NCI-H1048 (cell line): ENCODE measurements around the gene SLC6A13.
"Not testable (repeated sequence)": the region's sequence is repeated elsewhere in the genome, so short reads cannot be mapped to it uniquely, and the experiment has no call there.

ENCODE experiments used
- DNase-seq: peaks from one replicate; lab custom pipeline; 2025; lab: John Stamatoyannopoulos, UW

The SLC6A13 gene

GRCh38 chr12:197911-198695 lies 64.5 kb downstream of the SLC6A13 start:
- no peak for DNase-seq

GRCh38 chr12:197347-197746 lies 65.3 kb downstream of the SLC6A13 start:
- no peak for DNase-seq

GRCh38 chr12:196436-196835 lies 66.2 kb downstream of the SLC6A13 start:
- DNase-seq: no peak

DNA sequence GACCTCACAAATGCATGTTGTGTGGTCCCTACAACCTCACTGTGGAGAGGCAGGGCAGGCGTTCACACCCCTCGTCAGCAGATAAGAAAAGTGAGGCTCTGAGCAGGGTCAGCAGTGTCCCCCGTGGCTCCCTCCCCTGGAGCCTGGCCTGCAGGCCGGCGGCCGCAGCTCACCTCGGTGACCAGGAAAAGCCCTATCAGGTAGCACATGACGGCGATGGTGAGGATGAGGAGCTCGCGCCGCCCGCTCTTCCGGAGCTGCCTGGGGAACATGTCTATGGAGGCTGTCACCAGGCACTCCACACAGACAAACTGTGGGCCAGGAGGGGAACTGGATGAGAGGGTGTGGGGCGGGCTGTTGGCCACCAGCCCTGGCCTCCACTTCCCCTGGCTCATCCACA lies 66.7 kb downstream of the SLC6A13 start:
- DNase-seq: no peak

DNA sequence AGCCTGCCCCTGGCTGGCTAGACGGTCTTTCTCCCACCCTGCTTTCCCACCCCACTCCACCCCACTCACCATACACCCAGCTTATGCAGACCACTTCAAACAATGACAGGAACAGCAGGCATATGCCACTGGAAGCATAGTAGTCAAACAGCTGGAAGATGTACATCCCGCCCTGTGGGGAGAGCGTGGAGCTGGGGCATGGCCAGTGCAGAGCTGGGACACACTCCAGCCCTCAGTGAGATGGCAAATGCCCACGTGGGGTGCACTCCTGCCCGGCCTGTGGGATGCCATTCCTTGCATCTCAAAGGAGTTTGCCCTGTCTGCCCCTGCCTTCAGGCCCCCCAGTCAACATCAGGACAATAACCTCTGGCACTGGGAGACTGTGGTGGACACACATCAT lies 67.5 kb downstream of the SLC6A13 start:
- DNase-seq: no peak

DNA sequence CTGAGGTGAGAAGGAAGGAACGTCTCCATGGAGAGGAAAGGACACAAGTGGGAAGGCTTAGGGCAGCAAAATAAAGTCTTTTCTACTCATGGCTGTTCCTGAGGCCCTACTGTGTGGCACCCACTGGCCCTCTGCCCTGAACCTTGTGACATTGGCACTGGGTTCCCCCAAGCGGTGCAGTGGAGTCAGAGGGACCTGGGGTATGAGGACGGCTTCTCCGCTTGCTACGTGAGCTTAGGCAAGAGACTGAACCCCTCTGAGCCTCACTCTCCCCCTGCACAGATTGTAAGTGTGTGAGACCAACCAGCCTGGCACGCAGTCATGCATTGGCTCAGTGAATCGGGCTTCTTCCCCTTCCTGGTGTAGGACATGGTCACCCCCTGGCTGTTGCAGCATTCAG lies 68.4 kb downstream of the SLC6A13 start:
- DNase-seq: no peak

GRCh38 chr12:193261-193660 lies 69.4 kb downstream of the SLC6A13 start:
- no peak for DNase-seq

DNA sequence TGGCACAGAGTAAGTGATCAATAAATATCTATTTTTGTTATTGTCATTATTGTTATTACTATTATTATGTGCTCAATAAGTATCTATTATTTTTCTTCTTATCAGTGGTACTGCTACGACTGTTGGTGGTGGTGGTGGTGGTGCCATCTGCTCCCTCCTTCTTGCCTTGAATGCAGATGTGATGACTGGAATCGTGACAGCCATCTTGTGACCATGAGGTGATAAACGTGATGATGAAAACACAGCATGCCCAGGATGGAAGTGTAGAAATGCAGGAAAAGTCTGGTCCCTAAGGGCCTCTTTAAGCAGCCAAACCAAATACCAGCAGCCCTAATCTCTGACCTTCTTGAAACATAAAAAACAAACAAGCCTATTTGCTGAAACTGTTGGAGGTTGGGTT lies 71.1 kb downstream of the SLC6A13 start:
- DNase-seq: no peak

GRCh38 chr12:190881-191280 lies 71.8 kb downstream of the SLC6A13 start:
- DNase-seq: no peak

DNA sequence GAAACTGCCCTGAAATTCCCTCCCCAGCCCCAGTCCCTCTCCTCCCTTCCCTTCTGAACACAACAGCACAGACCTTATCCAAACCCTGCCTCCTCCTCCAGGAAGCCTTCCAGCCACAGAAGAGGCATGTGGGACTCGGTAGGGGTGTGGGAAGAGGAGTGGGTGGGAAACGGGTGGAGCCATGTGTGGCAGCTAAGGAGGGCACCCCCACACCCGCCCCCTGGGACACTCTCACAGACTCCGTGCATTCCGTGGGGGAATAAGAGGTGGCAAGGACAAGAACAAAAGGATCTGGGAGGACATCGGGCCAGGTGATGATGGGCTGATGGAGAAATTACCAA lies 73.0 kb downstream of the SLC6A13 start:
- DNase-seq: no peak

GRCh38 chr12:188910-189621 lies 73.6 kb downstream of the SLC6A13 start:
- DNase-seq: no peak

DNA sequence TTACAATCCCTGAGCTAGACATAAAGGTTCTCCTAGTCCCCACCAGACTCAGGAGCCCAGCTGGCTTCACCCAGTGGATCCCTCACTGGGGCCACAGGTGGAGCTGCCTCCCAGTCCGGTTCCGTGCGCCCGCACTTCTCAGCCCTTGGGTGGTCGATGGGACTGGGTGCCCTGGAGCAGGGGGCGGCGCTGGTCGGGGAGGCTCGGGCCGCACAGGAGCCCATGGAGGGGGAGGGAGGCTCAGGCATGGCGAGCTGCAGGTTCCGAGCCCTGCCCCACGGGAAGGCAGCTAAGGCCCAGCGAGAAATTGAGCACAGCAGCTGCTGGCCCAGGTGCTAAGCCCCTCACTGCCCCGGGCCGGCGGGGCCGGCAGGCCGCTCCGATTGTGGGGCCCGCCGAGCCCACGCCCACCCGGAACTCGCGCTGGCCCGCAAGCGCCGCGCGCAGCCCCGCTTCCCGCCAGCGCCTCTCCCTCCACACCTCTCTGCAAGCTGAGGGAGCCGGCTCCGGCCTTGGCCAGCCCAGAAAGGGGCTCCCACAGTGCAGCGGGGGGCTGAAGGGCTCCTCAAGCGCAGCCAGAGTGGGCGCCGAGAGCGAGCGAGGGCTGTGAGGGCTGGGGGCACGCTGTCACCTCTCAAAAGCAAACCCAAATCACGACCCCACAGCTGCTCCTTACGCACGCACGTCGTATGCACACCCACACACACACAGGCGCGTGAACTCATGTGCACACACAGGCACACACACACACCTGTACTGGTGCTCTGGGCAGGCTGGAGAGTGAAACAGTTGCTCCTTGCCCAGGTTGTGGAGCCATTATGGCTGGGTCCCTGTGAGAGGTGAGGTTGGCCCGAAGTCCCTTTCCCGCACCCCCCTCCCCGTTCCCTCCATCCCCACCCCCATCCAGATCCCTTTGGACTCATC lies 74.4 kb downstream of the SLC6A13 start:
- not testable (repeated sequence) for DNase-seq

DNA sequence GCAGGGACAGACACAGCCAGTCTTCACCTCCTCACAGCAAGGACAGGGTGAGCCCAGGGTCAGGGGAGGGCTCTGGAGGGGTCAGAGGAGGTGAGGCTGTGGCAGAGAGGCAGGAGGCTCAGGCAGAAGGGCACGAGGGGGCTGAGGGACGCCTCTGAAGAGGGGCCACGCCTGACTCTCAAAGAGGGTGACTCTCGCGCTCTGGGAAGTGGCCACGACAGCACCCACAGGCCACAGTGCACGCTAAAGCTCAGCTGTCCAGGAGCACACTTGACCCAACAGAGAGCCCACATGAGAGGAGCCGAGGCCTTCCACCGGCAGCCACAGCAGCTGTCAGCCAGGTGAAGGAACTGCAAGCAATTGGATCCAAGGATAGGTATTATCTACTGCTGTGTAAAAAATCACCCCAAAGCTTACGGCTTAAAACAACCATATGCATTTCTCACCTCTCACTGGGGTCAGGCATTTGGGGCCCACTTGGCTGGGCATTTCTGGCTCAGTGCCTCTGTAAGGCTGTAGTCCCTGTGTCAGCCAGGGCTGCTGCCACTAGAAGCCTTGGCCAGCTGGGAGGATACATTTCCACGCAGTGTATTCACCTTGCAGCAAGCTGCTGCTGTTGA lies 76.5 kb downstream of the SLC6A13 start:
- DNase-seq: no peak

DNA sequence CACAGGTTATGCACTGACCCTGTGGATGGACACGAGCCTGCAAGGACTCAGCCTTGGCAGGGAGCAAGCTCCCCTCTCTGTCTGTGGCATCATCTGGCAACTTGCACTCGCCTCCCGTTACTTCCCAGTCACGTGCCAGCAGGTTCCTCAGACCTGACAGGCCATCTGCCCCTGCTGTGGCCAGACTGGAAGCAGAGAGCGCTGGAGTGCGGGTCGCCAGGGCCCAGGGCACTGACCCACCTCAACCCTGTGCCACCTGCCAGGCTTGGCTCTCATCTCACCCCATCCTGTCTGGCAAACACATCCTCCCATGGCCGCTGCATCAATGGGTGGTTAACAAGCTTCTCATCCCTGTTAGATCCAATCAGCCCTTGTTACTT lies 77.1 kb downstream of the SLC6A13 start:
- DNase-seq: no peak

GRCh38 chr12:184811-185575 lies 77.6 kb downstream of the SLC6A13 start:
- no peak for DNase-seq

DNA sequence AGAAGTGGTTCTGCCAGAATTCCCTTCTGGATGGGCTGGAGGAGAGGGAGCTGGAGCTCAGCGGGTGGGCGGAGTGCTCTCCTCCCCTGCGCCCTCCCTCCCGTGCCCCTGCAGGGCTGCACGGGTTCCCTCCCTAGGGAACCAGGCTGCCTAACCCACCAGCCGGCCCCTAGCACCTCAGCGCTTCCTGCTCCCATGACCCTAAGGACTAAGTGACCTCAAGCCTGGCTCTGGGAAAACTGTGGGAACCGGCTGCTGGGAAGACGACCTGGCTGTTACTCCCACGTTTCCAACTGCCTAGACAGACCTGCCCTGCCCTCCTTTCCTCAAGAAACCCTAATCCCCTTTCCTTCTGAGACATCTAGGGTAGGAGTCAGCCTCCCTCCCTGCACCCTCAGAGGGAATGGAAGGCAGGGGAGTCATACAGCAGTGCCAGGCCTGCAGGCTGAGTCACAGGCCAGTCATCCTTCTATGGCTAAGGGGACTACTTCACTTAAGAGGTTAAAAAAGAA lies 80.2 kb downstream of the SLC6A13 start:
- no peak for DNase-seq

GRCh38 chr12:181921-182320 lies 80.7 kb downstream of the SLC6A13 start:
- DNase-seq: no peak

- no peak for DNase-seq
Measured at GRCh38 chr12:180445-180844, 82.2 kb downstream of the SLC6A13 start.

DNA sequence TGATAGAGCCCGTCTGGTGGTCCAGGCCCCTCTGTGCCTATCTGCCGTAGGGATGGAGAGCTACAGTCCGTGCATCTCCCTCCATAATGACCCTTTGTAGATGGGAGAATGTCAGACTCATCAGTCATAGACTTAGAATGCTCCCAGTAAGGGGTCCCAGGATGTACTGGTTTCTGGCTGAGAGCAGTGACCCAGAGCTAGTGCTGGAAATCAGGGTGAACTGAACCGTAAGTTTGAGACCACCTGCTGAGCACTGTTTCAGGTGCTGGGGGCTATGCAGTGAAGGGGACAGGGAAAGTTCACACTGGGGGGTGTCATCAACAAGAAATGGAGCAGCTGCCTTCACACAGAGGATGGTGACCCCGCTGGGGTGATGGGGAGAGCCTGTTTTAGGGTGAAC lies 82.8 kb downstream of the SLC6A13 start:
- DNase-seq: no peak

DNA sequence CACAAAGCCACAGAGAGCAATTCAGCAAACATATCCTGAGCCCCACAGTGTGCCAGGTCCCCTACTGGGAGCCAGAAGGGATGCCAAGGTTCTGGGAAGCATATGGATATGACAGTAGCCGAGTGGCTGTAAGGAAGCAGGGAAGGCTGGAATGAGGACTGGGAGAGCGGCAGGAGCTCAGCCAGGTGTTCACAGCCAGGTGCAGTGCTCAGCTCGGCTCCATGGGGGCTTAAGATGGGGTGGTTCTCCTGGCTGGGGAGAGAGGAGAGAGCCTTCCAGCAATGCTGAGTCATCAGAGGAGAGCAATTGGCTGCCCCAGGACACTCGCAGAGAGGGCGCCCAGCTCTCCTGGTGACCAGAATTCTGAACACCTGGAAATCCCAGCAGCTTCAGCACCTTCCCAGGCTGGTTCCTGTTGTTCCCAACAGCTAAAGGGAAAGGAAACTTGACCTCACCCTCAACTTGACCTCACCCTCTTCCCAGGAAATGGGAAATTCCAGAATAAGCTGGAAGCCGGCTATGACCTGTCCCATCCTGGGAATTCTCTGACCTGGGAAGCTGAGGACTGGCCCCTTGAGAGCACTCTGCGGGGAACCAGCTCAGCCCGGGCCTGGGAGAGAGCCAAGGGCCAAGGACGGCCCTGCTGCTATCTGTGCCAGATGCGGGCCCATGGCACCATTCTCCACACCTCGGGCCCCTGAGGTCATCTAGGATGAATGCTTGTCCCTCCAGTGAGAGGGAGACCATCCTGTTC lies 83.3 kb downstream of the SLC6A13 start:
- DNase-seq: no peak

DNA sequence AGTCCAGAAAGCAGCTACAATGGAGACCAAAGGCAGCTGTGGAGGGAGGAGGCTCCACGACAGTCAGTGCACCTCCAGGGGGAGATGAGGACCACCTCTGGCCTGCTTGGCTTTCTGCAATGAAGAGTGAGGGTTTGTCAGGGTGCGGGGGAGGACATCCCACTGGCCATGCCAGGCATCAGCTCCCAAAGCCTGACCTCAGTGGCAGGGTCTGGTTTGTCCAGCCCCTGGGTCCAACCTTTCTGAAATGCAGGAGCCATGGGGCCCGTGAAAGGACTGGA lies 83.9 kb downstream of the SLC6A13 start:
- DNase-seq: no peak
